GM19043 (cell line): ENCODE results near the gene S100A1.
"Not testable (repeated sequence)": the region's sequence is repeated elsewhere in the genome, so short reads cannot be mapped to it uniquely, and the experiment has no call there.

Experiments
- ATAC-seq: cut with Tn5 transposase; IDR thresholded peaks from one replicate; pipeline ENCODE4 v1.9.1; 2021; ENCODE audit warnings: low read depth; ENCODE audit not compliant: unreplicated experiment

Gene S100A1

GRCh38 chr1:153651771-153652170 lies 23.5 kb downstream of the S100A1 start:
- no peak for ATAC-seq

- ATAC-seq = no peak
Observed at GRCh38 chr1:153652805-153653500, 24.7 kb downstream of the S100A1 start.

DNA sequence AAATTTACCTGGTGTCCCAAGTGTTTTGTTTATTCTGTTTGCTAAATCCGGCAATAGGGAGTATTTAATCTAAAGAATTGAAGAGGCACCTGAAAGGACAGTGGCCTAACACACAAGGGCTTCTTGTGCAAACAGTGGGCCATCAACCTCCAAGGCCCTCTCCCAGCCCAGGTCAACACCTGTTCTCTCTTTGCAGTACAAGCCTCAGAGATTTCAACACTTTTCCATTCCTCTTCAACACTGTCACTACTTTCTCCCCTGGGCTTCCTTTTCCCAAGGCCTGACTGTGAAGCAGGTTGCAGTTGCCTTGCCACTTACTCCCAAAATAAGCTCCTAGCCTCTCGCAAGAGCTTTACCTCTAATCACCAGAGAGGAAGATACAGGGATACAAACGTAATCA lies 27.1 kb downstream of the S100A1 start:
- no peak for ATAC-seq

- peak; percentile 91 for ATAC-seq
Observed at GRCh38 chr1:153658400-153659174, 30.4 kb downstream of the S100A1 start, which contains the start of gene SNAPIN. SNAPIN (plus strand) TSS chr1:153658703; CDS start chr1:153658744, 41 bp downstream.

DNA sequence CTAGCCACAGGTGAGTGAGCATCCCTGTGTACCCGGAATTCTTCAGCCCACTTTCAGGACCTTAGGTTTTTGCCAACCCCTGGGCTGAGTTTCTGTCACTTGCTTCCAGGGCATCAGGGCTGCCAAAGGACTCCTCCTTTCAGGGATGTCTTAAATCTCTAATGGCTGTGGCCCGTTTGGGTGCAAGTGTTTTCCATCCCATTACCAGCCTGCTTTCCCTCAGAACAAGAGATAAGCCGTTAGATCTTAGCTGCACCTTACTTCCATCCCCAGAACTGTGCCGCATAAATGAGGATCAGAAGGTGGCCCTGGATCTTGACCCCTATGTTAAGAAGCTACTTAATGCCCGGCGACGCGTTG lies 30.9 kb downstream of the S100A1 start:
- no peak for ATAC-seq

DNA sequence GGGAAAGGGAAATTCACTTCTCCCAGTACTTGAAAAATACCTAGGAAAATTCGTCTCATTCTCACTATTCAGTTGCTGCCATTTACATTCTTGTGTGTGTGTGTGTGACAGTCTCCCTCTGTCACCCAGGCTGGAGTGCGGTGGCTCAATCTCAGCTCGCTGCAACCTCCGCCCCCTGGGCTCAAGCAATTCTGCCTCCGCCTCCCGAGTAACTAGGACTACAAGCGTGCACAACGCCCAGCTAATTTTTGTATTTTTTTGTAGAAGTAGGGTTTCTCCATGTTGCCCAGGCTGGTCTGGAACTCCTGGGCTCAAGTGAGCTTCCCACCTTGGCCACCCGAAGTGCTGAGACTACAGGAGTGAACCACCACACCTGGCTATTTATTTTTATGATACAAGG lies 31.4 kb downstream of the S100A1 start:
- no peak for ATAC-seq

DNA sequence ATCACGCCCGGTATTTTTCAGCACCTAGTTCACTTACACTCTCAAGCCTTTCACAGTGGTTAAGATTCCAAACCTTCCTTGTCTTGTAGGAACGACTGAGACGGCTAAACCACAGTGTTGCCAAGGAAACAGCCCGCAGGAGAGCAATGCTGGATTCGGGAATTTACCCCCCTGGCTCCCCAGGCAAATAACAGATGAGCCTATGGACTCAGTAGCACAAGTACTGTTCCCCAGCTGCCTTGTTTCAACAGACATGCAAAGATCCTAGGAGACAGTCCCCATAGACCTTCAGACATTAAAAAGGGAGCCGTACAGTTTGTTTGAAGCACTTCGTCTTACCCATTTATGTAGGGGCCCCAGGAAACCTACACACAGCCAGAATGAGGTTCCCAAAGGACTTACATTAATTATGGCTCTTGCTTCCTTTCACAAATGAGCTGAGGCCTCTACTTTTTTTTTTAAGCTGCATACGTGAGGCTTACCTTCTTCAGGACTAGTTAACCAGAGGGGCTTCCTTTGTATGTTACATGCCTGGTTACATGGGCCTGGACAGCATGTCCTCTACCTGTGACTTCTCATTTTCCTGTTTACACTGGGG lies 33.0 kb downstream of the S100A1 start:
- no peak for ATAC-seq

- no peak for ATAC-seq
Observed at GRCh38 chr1:153662269-153662668, 34.0 kb downstream of the S100A1 start.

GRCh38 chr1:153663211-153663610 lies 35.0 kb downstream of the S100A1 start:
- ATAC-seq = no peak

DNA sequence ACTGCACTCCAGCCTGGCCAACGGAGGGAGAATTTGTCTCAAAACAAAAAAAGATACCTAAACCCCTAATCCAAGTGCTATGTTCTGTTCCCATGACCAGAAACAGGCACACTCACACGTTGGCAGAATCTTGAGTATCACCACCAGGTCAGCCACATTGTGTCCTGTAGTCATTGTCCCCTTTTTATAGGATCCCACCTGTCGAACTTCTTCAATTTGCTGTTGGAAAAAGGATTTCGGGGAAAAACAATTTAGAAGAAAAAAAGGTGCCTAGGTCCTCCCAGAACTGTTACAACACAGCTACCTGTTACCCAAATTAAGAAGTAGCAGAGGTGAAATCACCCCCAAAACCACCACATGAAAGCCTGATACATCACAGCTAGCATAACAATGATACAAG lies 39.2 kb downstream of the S100A1 start:
- ATAC-seq = no peak

GRCh38 chr1:153668672-153669071 lies 40.4 kb downstream of the S100A1 start:
- ATAC-seq = not testable (repeated sequence)

DNA sequence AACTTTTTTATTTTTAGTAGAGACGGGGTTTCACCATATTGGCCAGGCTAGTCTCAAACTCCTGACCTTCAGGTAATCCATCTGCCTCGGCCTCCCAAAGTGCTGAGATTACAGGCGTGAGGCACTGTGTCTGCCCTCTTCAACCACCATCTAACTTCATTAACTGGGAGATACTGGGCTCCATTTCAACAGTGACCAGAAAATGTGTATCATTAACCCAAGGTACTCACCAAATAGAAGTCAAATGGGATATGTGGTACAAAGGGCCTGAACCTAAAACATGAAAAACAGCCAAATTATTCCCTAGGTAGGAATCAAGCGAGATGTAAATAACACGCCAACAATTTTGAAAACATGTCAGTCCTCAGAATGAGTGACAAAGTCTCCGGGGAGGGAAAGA lies 41.4 kb downstream of the S100A1 start:
- ATAC-seq = no peak

- no peak for ATAC-seq
Observed at GRCh38 chr1:153670257-153670858, 42.1 kb downstream of the S100A1 start.

GRCh38 chr1:153670859-153671627 lies 42.8 kb downstream of the S100A1 start, which contains the start of gene ILF2:
ILF2 (minus strand) TSS chr1:153670993; CDS start chr1:153670922, 71 bp downstream.
- peak; percentile 95 for ATAC-seq

- peak; percentile 17 for ATAC-seq
Observed at GRCh38 chr1:153671628-153672353, 43.6 kb downstream of the S100A1 start.

DNA sequence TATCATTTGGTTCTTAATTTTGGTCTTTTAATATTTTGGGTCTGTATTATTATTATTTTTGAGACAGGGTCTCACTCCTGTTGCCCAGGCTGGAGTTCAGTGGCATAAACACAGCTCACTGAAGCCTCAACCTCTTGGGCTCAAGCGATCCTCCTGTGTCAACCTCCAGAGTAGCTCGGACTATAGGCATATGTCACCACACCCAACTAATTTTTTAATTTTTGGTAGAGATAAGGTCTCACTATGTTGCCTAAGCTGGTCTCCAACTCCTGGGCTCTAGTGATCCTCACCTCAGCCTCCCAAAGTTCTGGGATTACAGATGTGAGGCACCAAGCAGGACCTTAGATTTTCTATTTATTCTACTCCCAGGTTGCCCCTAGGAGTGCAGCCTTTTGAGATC lies 45.3 kb downstream of the S100A1 start:
- no peak for ATAC-seq

DNA sequence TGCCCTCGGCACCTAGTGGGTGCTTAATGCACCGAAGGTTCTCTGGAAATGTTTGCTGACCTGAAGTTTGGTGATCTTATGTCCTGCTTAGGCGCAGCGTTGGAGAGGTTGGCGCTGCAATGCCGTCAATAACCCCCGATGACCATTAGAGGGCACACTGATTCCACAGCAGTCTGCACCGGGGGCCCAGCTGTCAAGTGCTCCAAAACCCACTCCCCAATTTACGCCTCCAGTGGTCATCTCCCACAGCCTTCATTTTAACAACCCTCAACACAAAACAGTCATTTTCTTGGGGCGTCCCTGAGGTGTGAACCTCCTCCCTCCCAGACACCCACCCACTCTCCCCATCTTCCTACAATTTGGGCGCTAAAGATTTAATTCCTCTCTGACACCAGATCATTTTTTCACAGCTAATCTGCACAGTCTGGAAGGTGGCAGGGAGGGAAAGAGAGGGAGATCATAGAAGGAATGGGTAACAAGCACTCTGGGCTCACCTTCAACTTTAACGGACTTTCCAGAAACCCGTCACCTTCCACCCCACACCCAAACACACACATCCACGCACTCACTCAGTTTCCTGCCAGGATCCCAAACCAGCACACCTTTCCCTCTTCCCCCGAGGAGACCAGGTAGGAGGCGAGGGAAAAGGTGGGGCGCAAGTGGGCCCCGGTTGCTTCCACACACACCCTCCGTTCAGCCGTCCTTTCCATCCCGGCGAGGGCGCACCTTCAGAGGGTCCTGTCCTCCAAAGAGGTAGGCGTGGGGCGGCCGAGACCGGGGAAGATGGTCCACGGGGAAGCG lies 49.7 kb downstream of the S100A1 start:
- no peak for ATAC-seq

DNA sequence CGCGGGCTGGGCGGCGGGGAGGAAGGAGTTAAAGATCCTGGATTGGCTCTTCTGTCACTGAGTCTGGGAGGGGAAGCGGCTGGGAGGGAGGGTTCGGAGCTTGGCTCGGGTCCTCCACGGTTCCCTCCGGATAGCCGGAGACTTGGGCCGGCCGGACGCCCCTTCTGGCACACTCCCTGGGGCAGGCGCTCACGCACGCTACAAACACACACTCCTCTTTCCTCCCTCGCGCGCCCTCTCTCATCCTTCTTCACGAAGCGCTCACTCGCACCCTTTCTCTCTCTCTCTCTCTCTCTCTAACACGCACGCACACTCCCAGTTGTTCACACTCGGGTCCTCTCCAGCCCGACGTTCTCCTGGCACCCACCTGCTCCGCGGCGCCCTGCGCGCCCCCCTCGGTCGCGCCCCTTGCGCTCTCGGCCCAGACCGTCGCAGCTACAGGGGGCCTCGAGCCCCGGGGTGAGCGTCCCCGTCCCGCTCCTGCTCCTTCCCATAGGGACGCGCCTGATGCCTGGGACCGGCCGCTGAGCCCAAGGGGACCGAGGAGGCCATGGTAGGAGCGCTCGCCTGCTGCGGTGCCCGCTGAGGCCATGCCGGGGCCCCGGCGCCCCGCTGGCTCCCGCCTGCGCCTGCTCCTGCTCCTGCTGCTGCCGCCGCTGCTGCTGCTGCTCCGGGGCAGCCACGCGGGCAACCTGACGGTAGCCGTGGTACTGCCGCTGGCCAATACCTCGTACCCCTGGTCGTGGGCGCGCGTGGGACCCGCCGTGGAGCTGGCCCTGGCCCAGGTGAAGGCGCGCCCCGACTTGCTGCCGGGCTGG lies 50.5 kb downstream of the S100A1 start, which contains the start of gene NPR1:
Gene NPR1 (plus strand): TSS at position 170 of the 818 bp plus-strand sequence. CDS start 421 bp downstream, at position 591.
- no peak for ATAC-seq
